CD14-positive monocyte (primary cell): ENCODE results near the gene ACER2. TPM values are rescaled to one million over a fixed set of nuclear protein-coding genes. Genes with fewer than 3 reads are reported as not detected.

Experiments used
- DNase-seq, 3 donors: peaks; one replicate each; pipeline ENCODE4 v3.0.0-alpha.2; 2011 to 2022
- H2AFZ ChIP-seq: 2 replicates; pipeline ENCODE4 v1.6.0; 2012; ENCODE audit warnings: mild to moderate bottlenecking, low read depth, low read length, inconsistent platforms; ENCODE audit not compliant: insufficient read depth, poor library complexity, severe bottlenecking
- H3K27ac ChIP-seq, 2 donors: 1 replicate in 1 of 2; 2 replicates in 1 of 2; pipeline ENCODE4 v1.5.1; 2012 to 2013; ENCODE audit warnings: low read length in 2 of 2, control low read depth in 1 of 2, inconsistent platforms in 1 of 2, low read depth in 1 of 2, mild to moderate bottlenecking in 1 of 2
- H3K27me3 ChIP-seq, 2 donors: one replicate each; pipeline versions ENCODE4 v1.6.0 to v1.6.1; 2011 to 2013; ENCODE audit warnings: low read length in 2 of 2; ENCODE audit not compliant: control insufficient read depth in 2 of 2, insufficient read depth in 2 of 2
- H3K36me3 ChIP-seq, 2 donors: replicated peaks in 1 of 2; 1 replicate in 1 of 2; 2 replicates in 1 of 2; pipeline versions ENCODE4 v1.5.1 to v1.6.1; 2012 to 2013; ENCODE audit warnings: low read length in 2 of 2, control low read depth in 1 of 2, inconsistent platforms in 1 of 2, mild to moderate bottlenecking in 1 of 2; ENCODE audit not compliant: insufficient read depth in 2 of 2, control insufficient read depth in 1 of 2
- H3K4me1 ChIP-seq, 2 donors: 1 replicate in 1 of 2; 2 replicates in 1 of 2; pipeline versions ENCODE4 v1.5.1 to v1.6.1; 2012 to 2013; ENCODE audit warnings: low read length in 2 of 2, control low read depth in 1 of 2, inconsistent platforms in 1 of 2, mild to moderate bottlenecking in 1 of 2, moderate library complexity in 1 of 2; ENCODE audit not compliant: insufficient read depth in 2 of 2, control insufficient read depth in 1 of 2
- H3K4me2 ChIP-seq: replicated peaks from 2 replicates; pipeline ENCODE3; 2012; ENCODE audit warnings: low read length, moderate library complexity, mild to moderate bottlenecking; ENCODE audit not compliant: poor library complexity, severe bottlenecking; ENCODE audit errors: extremely low read depth
- H3K4me3 ChIP-seq, 3 experiments: fragments of 200-600 bp in 1 of 3; sonication (generic) in 1 of 3; replicated peaks in 1 of 3; 1 replicate in 2 of 3; 2 replicates in 1 of 3; pipeline ENCODE4 v1.5.1; 2011 to 2013; ENCODE audit warnings: low read length in 3 of 3, mild to moderate bottlenecking in 3 of 3, control low read depth in 2 of 3, low read depth in 2 of 3, inconsistent platforms in 1 of 3, moderate library complexity in 1 of 3
- H3K79me2 ChIP-seq: 2 replicates; pipeline ENCODE4 v1.6.0; 2012; ENCODE audit warnings: mild to moderate bottlenecking, control low read depth, inconsistent platforms, low read length, moderate library complexity; ENCODE audit not compliant: insufficient read depth
- H3K9ac ChIP-seq: 2 replicates; pipeline ENCODE4 v1.6.0; 2017; ENCODE audit warnings: low read length, mild to moderate bottlenecking; ENCODE audit not compliant: insufficient read depth, poor library complexity, severe bottlenecking
- H3K9me3 ChIP-seq, 2 donors: replicated peaks in 1 of 2; 1 replicate in 1 of 2; 2 replicates in 1 of 2; pipeline versions ENCODE4 v1.5.1 to v1.6.1; 2012 to 2013; ENCODE audit warnings: low read length in 2 of 2, control low read depth in 1 of 2; ENCODE audit not compliant: control insufficient read depth in 1 of 2, insufficient read depth in 1 of 2
- H4K20me1 ChIP-seq: 2 replicates; pipeline ENCODE4 v1.6.0; 2012; ENCODE audit warnings: mild to moderate bottlenecking, low read length, control low read depth, moderate library complexity; ENCODE audit not compliant: insufficient read depth
- H3K27ac Mint-ChIP-seq, 7 donors: one replicate each; pipeline ENCODE4 v1.8.0; 2020; ENCODE audit warnings: mild to moderate bottlenecking in 7 of 7, mixed read lengths in 7 of 7, moderate library complexity in 6 of 7, inconsistent platforms in 2 of 7
- H3K27me3 Mint-ChIP-seq, 3 donors: one replicate each; pipeline ENCODE4 v1.8.0; 2021 to 2022; ENCODE audit warnings: low read depth in 3 of 3, mild to moderate bottlenecking in 3 of 3, mixed read lengths in 3 of 3, moderate library complexity in 3 of 3, inconsistent platforms in 1 of 3
- H3K36me3 Mint-ChIP-seq, 2 donors: one replicate each; pipeline ENCODE4 v1.8.0; 2020; ENCODE audit warnings: mixed read lengths in 2 of 2, inconsistent platforms in 1 of 2, mild to moderate bottlenecking in 1 of 2
- H3K4me1 Mint-ChIP-seq: one replicate; pipeline ENCODE4 v1.8.0; 2020; ENCODE audit warnings: mild to moderate bottlenecking, mixed read lengths
- H3K4me3 Mint-ChIP-seq, 2 donors: one replicate each; pipeline ENCODE4 v1.8.0; 2020; ENCODE audit warnings: mild to moderate bottlenecking in 2 of 2, mixed read lengths in 2 of 2, moderate library complexity in 1 of 2
- H3K9me3 Mint-ChIP-seq, 7 donors: one replicate each; pipeline ENCODE4 v1.8.0; 2020 to 2022; ENCODE audit warnings: mixed read lengths in 7 of 7, mild to moderate bottlenecking in 6 of 7, moderate library complexity in 6 of 7, inconsistent platforms in 2 of 7
- CTCF ChIP-seq: fragments of 200-600 bp; IDR thresholded peaks from one replicate; pipeline ENCODE4 v1.8.0; 2022; ENCODE audit warnings: antibody characterized with exemption, mild to moderate bottlenecking
- WGBS: methylation state at CpG from one replicate; pipeline ENCODE4 v1.1.5; 2013; ENCODE audit warnings: missing lambda C conversion rate; ENCODE audit not compliant: insufficient coverage; 5-methylcytosine and 5-hydroxymethylcytosine counted together
- intact Hi-C, 2 donors: fragments of 100-400 bp; cut with micrococcal nuclease; formaldehyde crosslinking; loops; one replicate each; pipeline versions ENCODE4 v1.15.0 to v1.15.1; 2023
- polyA plus RNA-seq, 3 donors: library from polyadenylated mRNA; depleted of rRNA in 1 of 3; unstranded in 2 of 3; stranded (reverse) in 1 of 3; fragments of 300-500 nt in 2 of 3; fragments of >200 nt in 1 of 3; fragmentation: Illumina TruSeq in 2 of 3; gene quantifications; 1 replicate in 2 of 3; 2 replicates in 1 of 3; pipeline ENCODE4 v1.2.3, GENCODE V29; 2012 to 2021

ACER2 gene
- polyA plus RNA-seq, 3 donors: 0.17 to 0.21 TPM; not detected in 1

GRCh38 chr9:19497276-19497675 lies 88.5 kb downstream of the ACER2 start:
- Histone ChIP-seq H3K4me2 (no peak overlapping the region), H3K27ac (no peak overlapping the region), H3K27me3 (no peaks in the 10 kb centered on the region), H3K79me2 (no peaks in the 10 kb centered on the region), H4K20me1 (no peaks in the 10 kb centered on the region), H3K36me3 (no peaks in the 10 kb centered on the region), H2AFZ (no peak overlapping the region), H3K9me3 (no peaks in the 10 kb centered on the region), H3K4me1 (peaks cover 6% of the 10 kb centered on the region in 2 donors), H3K4me3 (no peak overlapping the region), H3K9ac (no peak overlapping the region)
- TF ChIP-seq CTCF: no peak
- Mint-ChIP-seq H3K27ac (no peak overlapping the region), H3K36me3 (no peaks in the 10 kb centered on the region), H3K4me1 (peaks cover 8% of the 10 kb centered on the region), H3K27me3 (peaks cover 0 to 8% (median 4%) of the 10 kb centered on the region in 3 donors), H3K4me3 (no peak overlapping the region), H3K9me3 (peaks cover 0 to 13% (median 4%) of the 10 kb centered on the region in 7 donors)
- WGBS: no CpG with 5 or more reads among the region's 1 CpG
- intact Hi-C loops: no loop called here
- no peak for DNase-seq

DNA sequence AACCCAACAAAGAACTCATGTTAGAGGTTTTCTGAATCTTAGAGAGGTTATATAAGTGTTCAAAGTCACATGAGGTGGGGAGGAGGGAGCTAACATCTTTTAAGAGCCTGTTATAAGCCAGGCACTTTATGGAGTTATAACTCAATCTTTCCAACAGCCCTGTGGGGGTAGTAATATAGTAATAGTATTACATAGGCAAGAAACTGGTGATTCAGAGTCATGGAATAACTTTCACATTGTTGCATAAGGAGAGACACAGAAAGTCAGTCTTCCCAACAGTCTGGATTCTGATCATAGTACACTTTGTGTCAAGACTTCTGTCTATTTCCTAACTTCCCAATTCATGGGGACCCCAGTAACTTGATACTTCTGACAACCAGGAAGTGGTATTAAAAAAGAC lies 89.2 kb downstream of the ACER2 start:
- H3K4me3 Mint-ChIP-seq: no peak overlapping the region
- intact Hi-C loops: no loop called here
- no peak overlapping the region for H3K9ac ChIP-seq
- H3K79me2 ChIP-seq: no peaks in the 10 kb centered on the region
- no peak for DNase-seq
- H4K20me1 ChIP-seq: no peaks in the 10 kb centered on the region
- H3K4me1 Mint-ChIP-seq: peaks cover 7% of the 10 kb centered on the region
- H3K36me3 Mint-ChIP-seq: no peaks in the 10 kb centered on the region
- no peak overlapping the region for H3K4me2 ChIP-seq
- peaks cover 0 to 7% (median 4%) of the 10 kb centered on the region in 3 donors for H3K27me3 Mint-ChIP-seq
- H3K36me3 ChIP-seq: no peaks in the 10 kb centered on the region
- H3K27ac Mint-ChIP-seq: no peak overlapping the region
- no peak overlapping the region for H3K27ac ChIP-seq
- H3K4me3 ChIP-seq: no peak overlapping the region
- TF ChIP-seq CTCF: no peak
- no peaks in the 10 kb centered on the region for H3K27me3 ChIP-seq
- peaks cover 4 to 6% of the 10 kb centered on the region in 2 donors for H3K4me1 ChIP-seq
- no peaks in the 10 kb centered on the region for H3K9me3 ChIP-seq
- no peak overlapping the region for H2AFZ ChIP-seq
- peaks cover 0 to 13% (median 4%) of the 10 kb centered on the region in 7 donors for H3K9me3 Mint-ChIP-seq

Other genes starting within 250 kb of the ACER2 start
- gene DENND4C, start 178.3 kb upstream of the ACER2 start, polyA plus RNA-seq: 10 to 100 TPM in 2 of 3 donors, 1 to 10 TPM in 1; 8.1 to 15.4 (median 12.7) TPM
- gene RPS6, start 28.8 kb upstream of the ACER2 start, polyA plus RNA-seq: 100 to 1,000 TPM; 786 to 947 (median 858) TPM